ENCODE data around the gene NOP10. TPM values are rescaled to one million over a fixed set of nuclear protein-coding genes. Genes with fewer than 3 reads are reported as not detected.

NOP10 gene
- total RNA-seq, 2 donors from 2014 or later, result 28.9 to 88.8 TPM

DNA sequence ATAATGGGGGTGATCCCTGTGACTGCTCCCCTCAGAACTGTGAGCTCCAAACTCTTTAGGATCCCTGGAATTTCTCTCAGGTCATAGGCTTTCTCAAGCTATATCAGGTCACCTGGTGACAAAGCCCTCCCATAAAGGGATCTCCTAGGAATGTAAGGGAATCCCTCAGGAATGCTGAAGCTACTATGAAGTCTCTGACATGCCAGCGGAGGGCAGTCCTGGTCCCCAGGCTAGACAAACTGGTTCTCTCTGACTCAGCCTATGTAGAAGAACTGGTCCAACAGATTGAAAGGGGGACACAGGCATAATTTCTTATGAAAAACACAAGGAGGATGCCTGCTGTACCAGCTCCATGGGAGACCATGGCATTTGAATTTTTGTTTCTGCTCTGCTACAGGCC, 17.4 kb upstream of the NOP10 start:
- Histone ChIP-seq H3K27me3 (replicated peaks; ENCODE audit: insufficient read depth) (no peaks in the 10 kb centered on the region), H3K36me3 (peaks cover 20% of the 10 kb centered on the region), H3K27ac (no peak overlapping the region), H3K4me3 (no peak overlapping the region), H3K9me3 (no peaks in the 10 kb centered on the region), H3K4me1 (ENCODE audit: control insufficient read depth in 1 of 2, low read depth in 2 of 2) (peaks cover 0 to 2% of the 10 kb centered on the region in 2 donors)
- TF ChIP-seq, protein P1, sequence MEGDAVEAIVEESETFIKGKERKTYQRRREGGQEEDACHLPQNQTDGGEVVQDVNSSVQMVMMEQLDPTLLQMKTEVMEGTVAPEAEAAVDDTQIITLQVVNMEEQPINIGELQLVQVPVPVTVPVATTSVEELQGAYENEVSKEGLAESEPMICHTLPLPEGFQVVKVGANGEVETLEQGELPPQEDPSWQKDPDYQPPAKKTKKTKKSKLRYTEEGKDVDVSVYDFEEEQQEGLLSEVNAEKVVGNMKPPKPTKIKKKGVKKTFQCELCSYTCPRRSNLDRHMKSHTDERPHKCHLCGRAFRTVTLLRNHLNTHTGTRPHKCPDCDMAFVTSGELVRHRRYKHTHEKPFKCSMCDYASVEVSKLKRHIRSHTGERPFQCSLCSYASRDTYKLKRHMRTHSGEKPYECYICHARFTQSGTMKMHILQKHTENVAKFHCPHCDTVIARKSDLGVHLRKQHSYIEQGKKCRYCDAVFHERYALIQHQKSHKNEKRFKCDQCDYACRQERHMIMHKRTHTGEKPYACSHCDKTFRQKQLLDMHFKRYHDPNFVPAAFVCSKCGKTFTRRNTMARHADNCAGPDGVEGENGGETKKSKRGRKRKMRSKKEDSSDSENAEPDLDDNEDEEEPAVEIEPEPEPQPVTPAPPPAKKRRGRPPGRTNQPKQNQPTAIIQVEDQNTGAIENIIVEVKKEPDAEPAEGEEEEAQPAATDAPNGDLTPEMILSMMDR (IDR thresholded peaks at IDR 0.05), result no peak
- ATAC-seq (ENCODE audit: insufficient number of reproducible peaks, low FRiP score, low read depth) (no peak), DNase-seq (ENCODE audit: low spot score) (no peak)

DNA sequence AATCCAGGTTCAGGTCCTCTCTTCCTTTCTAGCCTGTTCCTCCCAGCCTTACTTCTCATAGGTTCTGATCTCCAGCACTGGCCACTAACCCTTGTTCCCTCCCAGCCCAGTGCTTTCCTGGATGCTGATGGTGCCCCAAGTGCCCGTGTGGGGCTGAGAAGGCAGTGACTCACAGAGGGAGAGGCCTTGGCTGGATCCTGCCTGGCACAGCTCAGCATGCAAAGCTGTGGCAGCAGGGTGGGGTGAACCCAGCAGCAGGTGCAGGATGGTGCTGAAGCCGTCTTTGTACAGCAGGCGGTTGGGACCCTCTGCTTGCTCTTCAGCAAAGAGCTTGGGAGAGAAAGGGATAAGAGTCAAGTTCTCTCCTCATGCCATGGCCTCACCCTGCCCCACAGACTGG, 16.5 kb upstream of the NOP10 start:
- Histone ChIP-seq H3K27ac (no peak overlapping the region), H3K4me1 (ENCODE audit: control insufficient read depth in 1 of 2, low read depth in 2 of 2) (no peaks in the 10 kb centered on the region), H3K36me3 (peaks cover 20% of the 10 kb centered on the region), H3K9me3 (no peaks in the 10 kb centered on the region), H3K4me3 (no peak overlapping the region), H3K27me3 (replicated peaks; ENCODE audit: insufficient read depth) (no peaks in the 10 kb centered on the region)
- no peak for ATAC-seq (ENCODE audit: insufficient number of reproducible peaks, low FRiP score, low read depth)
- DNase-seq (ENCODE audit: low spot score), result no peak
- TF ChIP-seq, protein P1 (IDR thresholded peaks at IDR 0.05), result no peak

DNA sequence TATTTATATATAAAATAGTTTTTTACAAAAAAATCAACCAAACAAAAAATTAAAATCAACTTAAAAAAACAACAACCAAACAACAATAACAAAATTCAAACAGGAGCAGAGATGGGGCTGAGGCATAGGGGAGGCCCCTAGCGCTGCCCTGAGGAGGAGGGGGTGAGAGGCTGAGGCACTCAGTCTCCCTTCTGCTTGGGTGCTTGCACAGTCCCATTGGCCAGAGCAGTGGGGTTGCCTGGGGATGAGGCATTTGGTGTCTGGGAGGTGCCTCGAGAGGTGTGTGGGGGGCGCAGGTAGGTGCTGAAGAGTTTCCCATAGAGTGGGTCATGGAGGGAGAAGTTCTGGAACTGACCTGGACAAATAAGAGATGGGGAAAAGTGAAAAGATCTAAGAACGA, 16.0 kb upstream of the NOP10 start:
- Histone ChIP-seq H3K4me1 (ENCODE audit: control insufficient read depth in 1 of 2, low read depth in 2 of 2) (no peaks in the 10 kb centered on the region), H3K4me3 (no peak overlapping the region), H3K27me3 (replicated peaks; ENCODE audit: insufficient read depth) (no peaks in the 10 kb centered on the region), H3K36me3 (peaks cover 20% of the 10 kb centered on the region), H3K27ac (no peak overlapping the region), H3K9me3 (no peaks in the 10 kb centered on the region)
- no peak for ATAC-seq (ENCODE audit: insufficient number of reproducible peaks, low FRiP score, low read depth)
- DNase-seq (ENCODE audit: low spot score), result no peak
- TF ChIP-seq, protein P1 (IDR thresholded peaks at IDR 0.05), result no peak

DNA sequence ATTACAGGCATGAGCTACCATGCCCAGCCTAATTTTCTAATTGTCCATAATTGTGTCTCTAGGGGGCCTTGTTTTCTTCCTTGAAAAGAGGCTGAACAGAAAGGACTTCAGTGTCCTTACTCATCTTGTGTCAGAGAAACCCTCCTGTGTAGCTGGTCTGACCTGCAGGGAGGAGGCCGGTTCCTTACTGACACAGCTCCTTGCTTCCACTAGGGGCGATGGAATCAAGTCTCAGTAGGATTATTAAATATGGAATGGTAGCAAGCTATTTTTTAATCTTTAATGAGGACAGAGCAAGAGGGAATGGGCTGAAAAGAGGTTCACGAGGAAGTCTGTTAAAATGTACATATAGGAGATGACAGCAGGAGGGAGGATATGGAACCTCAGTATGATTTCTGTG, 15.4 kb upstream of the NOP10 start:
- H3K27me3 ChIP-seq (replicated peaks; ENCODE audit: insufficient read depth), result no peaks in the 10 kb centered on the region
- H3K4me1 ChIP-seq (ENCODE audit: control insufficient read depth in 1 of 2, low read depth in 2 of 2), result no peaks in the 10 kb centered on the region
- no peak overlapping the region for H3K27ac ChIP-seq
- H3K4me3 ChIP-seq, result no peak overlapping the region
- TF ChIP-seq, protein P1 (IDR thresholded peaks at IDR 0.05), result no peak
- ATAC-seq (ENCODE audit: insufficient number of reproducible peaks, low FRiP score, low read depth) (no peak), DNase-seq (ENCODE audit: low spot score) (no peak)
- no peaks in the 10 kb centered on the region for H3K9me3 ChIP-seq
- peaks cover 19% of the 10 kb centered on the region for H3K36me3 ChIP-seq

DNA sequence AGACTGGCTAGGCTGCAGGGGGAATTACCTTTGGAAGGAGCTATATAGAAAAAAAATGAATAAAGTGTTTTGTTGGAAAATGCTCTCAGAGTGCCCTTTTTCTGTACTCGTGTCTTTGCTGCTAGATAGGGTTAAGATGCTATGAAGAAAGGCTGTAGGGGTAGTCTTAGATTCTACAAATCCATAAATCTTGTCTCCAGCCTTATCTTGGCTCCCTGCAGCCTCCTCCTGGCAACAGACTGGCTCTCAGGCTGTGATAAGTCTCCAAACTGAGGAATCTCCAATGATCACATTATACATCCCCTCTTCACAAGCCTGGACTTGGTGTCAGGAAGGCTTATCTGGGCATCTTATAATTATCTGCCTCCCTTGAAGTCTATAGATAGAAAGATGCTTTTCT, 14.7 kb upstream of the NOP10 start:
- Histone ChIP-seq H3K27ac (no peak overlapping the region), H3K4me1 (ENCODE audit: control insufficient read depth in 1 of 2, low read depth in 2 of 2) (no peaks in the 10 kb centered on the region), H3K4me3 (no peak overlapping the region), H3K9me3 (no peaks in the 10 kb centered on the region), H3K36me3 (peaks cover 11% of the 10 kb centered on the region), H3K27me3 (replicated peaks; ENCODE audit: insufficient read depth) (no peaks in the 10 kb centered on the region)
- TF ChIP-seq, protein P1 (IDR thresholded peaks at IDR 0.05), result no peak
- DNase-seq (ENCODE audit: low spot score), result no peak
- ATAC-seq (ENCODE audit: insufficient number of reproducible peaks, low FRiP score, low read depth), result no peak
